Neural cell (in vitro differentiated cells): Measurements from ENCODE around the gene DDX1. TPM values are rescaled to one million over a fixed set of nuclear protein-coding genes. Genes with fewer than 3 reads are reported as not detected.

Experiments used
- H2AFZ ChIP-seq: fragments of 200-600, 300-800 bp; sonication (generic), shearing (Covaris generic); 2 replicates; pipeline ENCODE4 v1.6.0; 2014; ENCODE audit warnings: low read depth, mild to moderate bottlenecking, antibody characterized with exemption, low read length, moderate library complexity
- H3F3A ChIP-seq: fragments of 200-600 bp; shearing (Covaris generic); 2 replicates; pipeline ENCODE4 v1.6.1; 2016; ENCODE audit warnings: mild to moderate bottlenecking, moderate library complexity, mixed read lengths, antibody characterized with exemption, low read length; ENCODE audit not compliant: insufficient read depth, poor library complexity, severe bottlenecking
- H3K27ac ChIP-seq: fragments of 200-600, 300-800 bp; sonication (generic), shearing (Covaris generic); 2 replicates; pipeline ENCODE4 v1.5.1; 2014; ENCODE audit warnings: mild to moderate bottlenecking, low read length, moderate library complexity
- H3K27me3 ChIP-seq: fragments of 300-800, 200-600 bp; sonication (generic), shearing (Covaris generic); 2 replicates; pipeline ENCODE4 v1.6.0; 2014; ENCODE audit warnings: mild to moderate bottlenecking, low read depth, low read length, moderate library complexity; ENCODE audit not compliant: insufficient read depth
- H3K36me3 ChIP-seq: fragments of 300-800, 200-600 bp; sonication (generic), shearing (Covaris generic); 2 replicates; pipeline ENCODE4 v1.5.1; 2014; ENCODE audit warnings: mild to moderate bottlenecking, antibody characterized with exemption, low read length, moderate library complexity; ENCODE audit not compliant: insufficient read depth
- H3K4me2 ChIP-seq: fragments of 300-800, 200-600 bp; sonication (generic), shearing (Covaris generic); 2 replicates; pipeline ENCODE4 v1.6.0; 2014; ENCODE audit warnings: mild to moderate bottlenecking, low read length
- H3K4me3 ChIP-seq: fragments of 300-800, 200-600 bp; sonication (generic), shearing (Covaris generic); 2 replicates; pipeline ENCODE4 v1.5.1; 2014; ENCODE audit warnings: mild to moderate bottlenecking, low read length, moderate library complexity
- H3K79me2 ChIP-seq: fragments of 200-600 bp; shearing (Covaris generic); replicated peaks from 2 replicates; pipeline ENCODE4 v1.6.0; 2014; ENCODE audit warnings: mild to moderate bottlenecking, low read length, moderate library complexity; ENCODE audit not compliant: insufficient read depth
- H3K9ac ChIP-seq: fragments of 300-800, 200-600 bp; sonication (generic), shearing (Covaris generic); 2 replicates; pipeline ENCODE4 v1.6.1; 2016; ENCODE audit warnings: mild to moderate bottlenecking, low read length, mixed read lengths
- H3K9me2 ChIP-seq: fragments of 200-600 bp; shearing (Covaris generic); 2 replicates; pipeline ENCODE4 v1.6.1; 2016; ENCODE audit warnings: mild to moderate bottlenecking, low read length, mixed read lengths; ENCODE audit not compliant: insufficient read depth
- H3K9me3 ChIP-seq: fragments of 200-600, 300-800 bp; sonication (generic), shearing (Covaris generic); 2 replicates; pipeline ENCODE4 v1.6.1; 2016; ENCODE audit warnings: mild to moderate bottlenecking, mixed run types, low read length, moderate library complexity, mixed read lengths
- H4K20me1 ChIP-seq: fragments of 200-600 bp; shearing (Covaris generic); 2 replicates; pipeline ENCODE4 v1.6.1; 2016; ENCODE audit warnings: mild to moderate bottlenecking, mixed run types; ENCODE audit not compliant: insufficient read depth
- CTCF ChIP-seq: fragments of 450-650 bp; IDR thresholded peaks from 2 replicates; pipeline ENCODE4 v1.5.1; 2014; ENCODE audit warnings: antibody characterized with exemption, mild to moderate bottlenecking, moderate library complexity; ENCODE audit not compliant: poor library complexity, severe bottlenecking
- EP300 ChIP-seq: fragments of 450-650 bp; conservative IDR thresholded peaks from 2 replicates; pipeline ENCODE4 v1.6.1; 2014; ENCODE audit warnings: antibody characterized with exemption, mild to moderate bottlenecking, moderate library complexity; ENCODE audit not compliant: poor library complexity, severe bottlenecking
- EZH2 ChIP-seq: fragments of 200-600, 300-800 bp; shearing (Covaris generic), sonication (generic); IDR thresholded peaks from 2 replicates; pipeline ENCODE4 v1.6.1; 2014; ENCODE audit warnings: antibody characterized with exemption, low read length, borderline replicate concordance, mild to moderate bottlenecking; ENCODE audit not compliant: insufficient read depth, poor library complexity, severe bottlenecking
- MXI1 ChIP-seq: fragments of 450-650 bp; conservative IDR thresholded peaks from 2 replicates; pipeline ENCODE4 v1.6.1; 2014; ENCODE audit warnings: antibody characterized with exemption, mild to moderate bottlenecking; ENCODE audit not compliant: poor library complexity, severe bottlenecking
- POLR2AphosphoS5 ChIP-seq: IDR thresholded peaks from 2 replicates; pipeline ENCODE4 v1.6.1; 2012
- RAD21 ChIP-seq: fragments of 450-650 bp; conservative IDR thresholded peaks from 2 replicates; pipeline ENCODE4 v1.6.1; 2014; ENCODE audit warnings: antibody characterized with exemption, mild to moderate bottlenecking, moderate library complexity
- SMC3 ChIP-seq: fragments of 450-650 bp; conservative IDR thresholded peaks from 2 replicates; pipeline ENCODE4 v1.6.1; 2014; ENCODE audit warnings: antibody characterized with exemption, mild to moderate bottlenecking, moderate library complexity; ENCODE audit not compliant: poor library complexity
- TAF1 ChIP-seq: IDR thresholded peaks from 2 replicates; pipeline ENCODE4 v1.6.1; 2012; ENCODE audit warnings: low read depth
- polyA plus RNA-seq: library from polyadenylated mRNA; depleted of rRNA; stranded (reverse); fragments of >200 nt; gene quantifications from 2 replicates; pipeline ENCODE4 v1.2.3, GENCODE V29; 2014
- TF ChIP-seq, protein P1 (sequence below): IDR thresholded peaks from 2 replicates; pipeline ENCODE4 v1.6.1; 2012; ENCODE audit warnings: borderline replicate concordance

The DDX1 gene
- polyA plus RNA-seq, 1 donor from 2014 or later = 159 TPM

DNA sequence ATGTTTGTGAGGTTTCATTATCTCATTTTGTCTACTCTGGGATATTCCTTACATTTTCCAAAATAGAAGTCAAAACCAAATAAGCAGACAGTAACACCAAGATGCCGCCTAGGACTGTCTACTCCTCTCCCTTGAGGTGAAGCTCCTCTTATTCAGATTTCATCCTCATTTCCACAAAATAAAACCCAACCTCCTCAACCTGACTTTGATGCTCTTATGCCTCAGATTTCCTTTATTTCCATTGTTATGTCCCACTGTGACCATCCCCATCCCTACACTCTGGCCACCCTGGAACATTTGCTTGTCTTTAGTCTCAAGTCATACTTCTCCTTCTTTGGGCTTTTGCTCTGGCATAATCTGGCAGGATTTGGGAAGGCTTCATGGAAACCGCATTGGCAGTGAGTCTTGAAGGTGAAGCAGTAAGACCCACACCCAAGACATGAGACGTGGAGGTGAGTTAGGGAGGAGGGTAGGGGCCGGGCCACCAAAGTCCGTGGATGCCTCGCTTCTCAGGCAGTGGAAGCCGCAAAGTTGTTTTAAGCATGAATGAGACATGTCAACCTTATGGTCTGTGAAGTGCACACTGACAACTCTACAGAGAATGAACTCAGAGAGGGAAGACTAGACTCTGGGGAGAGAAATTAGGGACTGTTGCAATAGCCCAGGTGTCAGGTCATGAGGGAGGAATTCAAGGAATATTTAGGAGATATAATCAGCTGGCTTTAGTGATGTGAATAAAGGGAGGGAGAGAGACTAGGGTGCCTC, 63.6 kb downstream of the DDX1 start:
- H3K79me2 ChIP-seq = no peaks in the 10 kb centered on the region
- TF ChIP-seq POLR2AphosphoS5 = no peak
- no peak for TF ChIP-seq TAF1
- no peak for TF ChIP-seq SMC3
- TF ChIP-seq CTCF = no peak
- no peak for TF ChIP-seq RAD21
- TF ChIP-seq, protein P1, sequence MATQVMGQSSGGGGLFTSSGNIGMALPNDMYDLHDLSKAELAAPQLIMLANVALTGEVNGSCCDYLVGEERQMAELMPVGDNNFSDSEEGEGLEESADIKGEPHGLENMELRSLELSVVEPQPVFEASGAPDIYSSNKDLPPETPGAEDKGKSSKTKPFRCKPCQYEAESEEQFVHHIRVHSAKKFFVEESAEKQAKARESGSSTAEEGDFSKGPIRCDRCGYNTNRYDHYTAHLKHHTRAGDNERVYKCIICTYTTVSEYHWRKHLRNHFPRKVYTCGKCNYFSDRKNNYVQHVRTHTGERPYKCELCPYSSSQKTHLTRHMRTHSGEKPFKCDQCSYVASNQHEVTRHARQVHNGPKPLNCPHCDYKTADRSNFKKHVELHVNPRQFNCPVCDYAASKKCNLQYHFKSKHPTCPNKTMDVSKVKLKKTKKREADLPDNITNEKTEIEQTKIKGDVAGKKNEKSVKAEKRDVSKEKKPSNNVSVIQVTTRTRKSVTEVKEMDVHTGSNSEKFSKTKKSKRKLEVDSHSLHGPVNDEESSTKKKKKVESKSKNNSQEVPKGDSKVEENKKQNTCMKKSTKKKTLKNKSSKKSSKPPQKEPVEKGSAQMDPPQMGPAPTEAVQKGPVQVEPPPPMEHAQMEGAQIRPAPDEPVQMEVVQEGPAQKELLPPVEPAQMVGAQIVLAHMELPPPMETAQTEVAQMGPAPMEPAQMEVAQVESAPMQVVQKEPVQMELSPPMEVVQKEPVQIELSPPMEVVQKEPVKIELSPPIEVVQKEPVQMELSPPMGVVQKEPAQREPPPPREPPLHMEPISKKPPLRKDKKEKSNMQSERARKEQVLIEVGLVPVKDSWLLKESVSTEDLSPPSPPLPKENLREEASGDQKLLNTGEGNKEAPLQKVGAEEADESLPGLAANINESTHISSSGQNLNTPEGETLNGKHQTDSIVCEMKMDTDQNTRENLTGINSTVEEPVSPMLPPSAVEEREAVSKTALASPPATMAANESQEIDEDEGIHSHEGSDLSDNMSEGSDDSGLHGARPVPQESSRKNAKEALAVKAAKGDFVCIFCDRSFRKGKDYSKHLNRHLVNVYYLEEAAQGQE = no peak
- no peak for TF ChIP-seq EZH2
- TF ChIP-seq EP300 = no peak
- TF ChIP-seq MXI1 = no peak
- H4K20me1 ChIP-seq = no peaks in the 10 kb centered on the region

GRCh38 chr2:15656090-15656489, 64.4 kb downstream of the DDX1 start:
- H4K20me1 ChIP-seq = no peaks in the 10 kb centered on the region
- H3K27me3 ChIP-seq = no peaks in the 10 kb centered on the region
- no peaks in the 10 kb centered on the region for H3K36me3 ChIP-seq
- no peaks in the 10 kb centered on the region for H3F3A ChIP-seq
- no peak overlapping the region for H3K27ac ChIP-seq
- H3K9me3 ChIP-seq = peaks cover 5% of the 10 kb centered on the region
- H3K9me2 ChIP-seq = no peaks in the 10 kb centered on the region
- H3K79me2 ChIP-seq = no peaks in the 10 kb centered on the region
- H3K4me2 ChIP-seq = no peak overlapping the region
- no peak overlapping the region for H3K9ac ChIP-seq
- no peak for TF ChIP-seq SMC3
- TF ChIP-seq EZH2 = no peak
- no peak overlapping the region for H3K4me3 ChIP-seq
- no peak overlapping the region for H2AFZ ChIP-seq

More for the DNA sequence above, 63.6 kb downstream of the DDX1 start:
- no peak overlapping the region for H3K27ac ChIP-seq
- no peaks in the 10 kb centered on the region for H3K36me3 ChIP-seq
- no peak overlapping the region for H3K9ac ChIP-seq
- H3K4me3 ChIP-seq = no peak overlapping the region
- H3F3A ChIP-seq = no peaks in the 10 kb centered on the region
- no peaks in the 10 kb centered on the region for H3K27me3 ChIP-seq
- H3K9me2 ChIP-seq = no peaks in the 10 kb centered on the region
- H3K4me2 ChIP-seq = no peak overlapping the region
- H2AFZ ChIP-seq = no peak overlapping the region
- peaks cover 5% of the 10 kb centered on the region for H3K9me3 ChIP-seq
